GM12875 (cell line): ENCODE data around the gene SYNDIG1.

Source experiments
- H3K4me3 ChIP-seq: one replicate; pipeline ENCODE4 v1.5.1; 2011; ENCODE audit warnings: low read depth, low read length, control low read depth
- CTCF ChIP-seq: IDR thresholded peaks from 2 replicates; pipeline ENCODE4 v1.5.1; 2011; ENCODE audit warnings: low read depth, mild to moderate bottlenecking, control low read depth, inconsistent platforms, low read length, moderate library complexity, borderline replicate concordance; ENCODE audit not compliant: insufficient read depth

SYNDIG1 gene

DNA sequence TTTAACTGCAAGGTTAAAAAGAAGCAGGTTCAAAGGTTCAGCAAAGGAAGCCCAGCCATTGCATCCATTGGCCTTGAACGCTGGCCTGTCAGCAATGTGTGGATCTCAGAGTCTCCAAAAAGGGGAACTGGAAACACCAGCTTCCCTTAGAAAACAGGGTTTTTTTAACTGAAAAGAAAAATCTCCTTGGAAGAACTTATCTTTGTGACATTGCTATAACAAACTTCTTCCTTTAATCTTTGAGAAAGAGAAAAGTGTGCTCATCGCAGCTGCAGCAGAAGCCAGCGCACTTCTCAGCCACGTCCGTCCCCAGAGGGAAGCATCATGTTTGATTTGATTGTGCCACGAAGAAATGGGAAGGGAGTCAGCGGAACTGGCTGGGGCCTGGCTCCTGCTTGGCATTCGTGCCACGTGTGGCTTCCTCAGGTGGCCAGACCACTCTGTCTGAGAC is 215.0 kb downstream of the SYNDIG1 start:
- H3K4me3 ChIP-seq, result no peak overlapping the region

DNA sequence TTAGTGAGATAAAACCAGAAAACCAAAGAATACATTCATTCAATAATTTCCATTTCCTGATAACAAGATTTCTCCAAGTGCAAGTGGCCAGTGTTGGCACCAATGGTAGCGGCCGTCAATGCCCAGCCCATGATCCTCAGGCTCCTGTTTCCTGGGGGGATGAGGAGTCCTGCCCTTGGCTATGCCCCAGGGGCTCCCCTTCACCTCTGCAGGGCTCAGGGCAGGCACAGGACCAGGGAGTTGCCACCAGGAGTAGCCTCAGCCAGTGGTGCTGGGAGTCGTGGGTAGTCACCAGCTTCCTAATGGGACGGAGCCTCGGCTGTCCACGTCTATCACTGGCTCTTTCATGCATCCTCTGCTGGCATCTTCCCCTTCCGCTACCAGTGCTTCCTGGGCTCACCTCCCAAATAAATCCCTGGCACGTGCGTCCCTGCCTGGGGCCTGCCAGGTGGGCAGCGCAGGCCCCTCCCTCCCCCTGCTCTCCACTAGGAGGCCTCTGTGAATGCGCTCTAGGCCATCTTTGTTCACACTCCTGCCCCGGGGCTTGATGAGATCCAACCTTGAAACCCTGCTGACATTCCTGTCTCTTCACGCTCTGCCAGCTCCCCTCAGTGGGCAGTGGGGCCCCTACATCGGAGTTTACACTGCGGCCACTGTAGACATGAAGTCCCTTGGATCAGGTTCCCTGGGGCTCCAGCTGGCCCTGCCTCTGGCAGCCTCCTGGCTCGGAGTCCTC is 215.7 kb downstream of the SYNDIG1 start:
- TF ChIP-seq CTCF, result no peak
- H3K4me3 ChIP-seq, result no peak overlapping the region

More for the DNA sequence above, 215.0 kb downstream of the SYNDIG1 start:
- TF ChIP-seq CTCF, result no peak

DNA sequence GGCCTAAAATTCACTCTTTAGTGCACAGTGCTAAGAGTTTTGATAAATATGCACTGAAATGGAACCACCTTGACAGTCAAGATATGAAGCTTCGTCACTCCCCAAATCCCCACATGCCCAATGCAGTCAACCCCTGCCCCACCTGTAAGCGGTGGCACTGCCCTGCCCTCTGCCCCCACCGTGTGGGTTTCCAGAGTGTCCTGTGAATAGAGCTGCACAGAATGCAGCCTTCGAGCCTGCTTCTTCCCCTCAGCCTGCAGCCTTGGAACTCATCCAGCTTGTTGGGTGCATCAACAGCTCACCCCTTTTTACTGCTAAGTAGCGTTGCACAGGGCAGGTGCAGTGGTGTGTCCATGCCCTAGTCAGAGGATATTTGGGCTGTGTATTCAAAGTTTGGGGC is 216.3 kb downstream of the SYNDIG1 start:
- TF ChIP-seq CTCF, result no peak
- no peak overlapping the region for H3K4me3 ChIP-seq

- no peak for TF ChIP-seq CTCF
- H3K4me3 ChIP-seq, result no peak overlapping the region
These were observed 216.7 kb downstream of the SYNDIG1 start for GRCh38 chr20:24686156-24686555.

GRCh38 chr20:24690408-24690807 is 221.0 kb downstream of the SYNDIG1 start:
- H3K4me3 ChIP-seq, result no peak overlapping the region
- no peak for TF ChIP-seq CTCF

GRCh38 chr20:24691901-24692351 is 222.5 kb downstream of the SYNDIG1 start:
- no peak for TF ChIP-seq CTCF
- H3K4me3 ChIP-seq, result no peak overlapping the region

- no peak overlapping the region for H3K4me3 ChIP-seq
- no peak for TF ChIP-seq CTCF
These were observed 223.2 kb downstream of the SYNDIG1 start for GRCh38 chr20:24692446-24693200.
